ENCODE data around the gene PNCK.

DNA sequence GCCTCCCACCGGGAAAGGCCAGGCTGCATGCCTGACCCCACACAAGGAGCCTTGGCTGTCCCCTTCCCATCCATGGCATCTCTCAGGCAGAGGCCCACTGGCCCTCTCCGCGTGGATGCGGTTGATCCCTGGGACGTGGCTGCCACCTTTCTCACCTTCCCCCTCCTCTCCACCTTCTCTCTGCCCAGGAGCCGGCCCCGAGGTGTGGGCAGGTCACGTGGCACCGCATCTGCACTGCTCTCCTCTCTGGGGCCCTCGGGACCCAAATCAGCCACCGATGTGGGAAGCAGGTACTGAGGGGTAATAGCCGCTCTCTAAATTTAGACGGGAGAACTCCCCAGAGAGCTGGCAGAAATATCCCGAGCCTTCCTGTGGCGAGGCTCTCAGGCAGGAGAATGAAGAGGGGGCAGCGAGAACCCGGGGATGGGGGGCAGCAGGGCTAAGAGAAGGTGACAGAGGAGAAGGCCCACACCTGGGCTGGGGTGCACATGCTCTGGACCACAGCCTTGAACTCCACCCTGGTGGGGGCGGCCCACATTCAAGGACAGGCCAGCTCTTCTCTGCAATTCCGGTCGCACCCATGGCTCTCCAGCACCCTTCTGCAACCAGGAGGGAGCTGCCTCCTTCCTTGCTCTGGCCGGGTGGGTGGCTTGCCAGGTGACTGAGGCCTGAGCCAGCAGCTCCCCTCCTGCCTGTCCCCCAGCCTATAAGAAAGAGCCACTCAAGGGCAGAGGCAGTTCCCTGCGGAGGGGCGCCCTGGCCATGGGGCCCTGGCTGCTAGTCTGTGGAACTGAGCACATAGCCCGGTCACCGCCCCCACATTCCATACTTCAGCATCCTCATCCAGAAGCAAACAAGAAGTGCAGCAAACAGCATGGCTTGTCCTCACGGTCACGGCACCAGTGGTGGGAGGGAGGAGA lies 36.2 kb downstream of the PNCK start:
- TF ChIP-seq GATA3 (IDR thresholded peaks at IDR 0.05; ENCODE audit: low read depth, low read length), result no peak
- TF ChIP-seq GATA2 (IDR thresholded peaks at IDR 0.05; ENCODE audit: low read depth, low read length), result no peak

Measured in SH-SY5Y (cell line).